Measurements from ENCODE around the gene KCNN4.
"Not testable (repeated sequence)": the region's sequence is repeated elsewhere in the genome, so short reads cannot be mapped to it uniquely, and the experiment has no call there.

The KCNN4 gene
- total RNA-seq, result 43.4 to 87.1 reads per million in 2 experiments

GRCh38 chr19:43780706-43781525 lies at the start of gene KCNN4:
Gene KCNN4 (minus strand): TSS chr19:43780973. CDS start chr19:43780861, 112 bp downstream.
- DNase-seq (ENCODE audit: low read depth), result peak; percentile 21

GRCh38 chr19:43826787-43827754 lies 46.3 kb upstream of the KCNN4 start, which contains the start of gene ZNF283:
Gene ZNF283 (plus strand): TSS chr19:43827321. CDS start chr19:43833505, 6,184 bp downstream.
- peak; percentile 72 for DNase-seq (ENCODE audit: low read depth)

- not testable (repeated sequence) for DNase-seq (ENCODE audit: low read depth)
Measured at GRCh38 chr19:43824572-43824971, 43.8 kb upstream of the KCNN4 start.

- not testable (repeated sequence) for DNase-seq (ENCODE audit: low read depth)
Measured at GRCh38 chr19:43823856-43824255, 43.1 kb upstream of the KCNN4 start.

- DNase-seq (ENCODE audit: low read depth), result no peak
Measured at GRCh38 chr19:43820884-43821215, 40.1 kb upstream of the KCNN4 start.

GRCh38 chr19:43820098-43820883 lies 39.5 kb upstream of the KCNN4 start:
- no peak for DNase-seq (ENCODE audit: low read depth)

- DNase-seq (ENCODE audit: low read depth), result no peak
Measured at GRCh38 chr19:43818500-43818899, 37.7 kb upstream of the KCNN4 start.

- not testable (repeated sequence) for DNase-seq (ENCODE audit: low read depth)
Measured at GRCh38 chr19:43817454-43817853, 36.7 kb upstream of the KCNN4 start.

- DNase-seq (ENCODE audit: low read depth), result no peak
Measured at GRCh38 chr19:43814663-43815352, 34.0 kb upstream of the KCNN4 start.

- DNase-seq (ENCODE audit: low read depth), result no peak
Measured at GRCh38 chr19:43812688-43813087, 31.9 kb upstream of the KCNN4 start.

GRCh38 chr19:43812259-43812658 lies 31.5 kb upstream of the KCNN4 start:
- DNase-seq (ENCODE audit: low read depth), result no peak

GRCh38 chr19:43811837-43812236 lies 31.1 kb upstream of the KCNN4 start:
- DNase-seq (ENCODE audit: low read depth), result no peak

- DNase-seq (ENCODE audit: low read depth), result no peak
Measured at GRCh38 chr19:43809762-43810696, 29.3 kb upstream of the KCNN4 start.

- no peak for DNase-seq (ENCODE audit: low read depth)
Measured at GRCh38 chr19:43807651-43808050, 26.9 kb upstream of the KCNN4 start.

GRCh38 chr19:43806848-43807247 lies 26.1 kb upstream of the KCNN4 start:
- DNase-seq (ENCODE audit: low read depth), result no peak

- not testable (repeated sequence) for DNase-seq (ENCODE audit: low read depth)
Measured at GRCh38 chr19:43806401-43806800, 25.6 kb upstream of the KCNN4 start.

GRCh38 chr19:43804432-43804831 lies 23.7 kb upstream of the KCNN4 start:
- DNase-seq (ENCODE audit: low read depth), result no peak

- no peak for DNase-seq (ENCODE audit: low read depth)
Measured at GRCh38 chr19:43802216-43802951, 21.6 kb upstream of the KCNN4 start, which contains the start of gene LYPD5. Gene LYPD5 (minus strand): TSS chr19:43802447. CDS start chr19:43802380, 67 bp downstream.

- no peak for DNase-seq (ENCODE audit: low read depth)
Measured at GRCh38 chr19:43799502-43800142, 18.8 kb upstream of the KCNN4 start.

All from T follicular helper cell (primary cell).